ENCODE measurements around the gene SENP5.
"Not testable (repeated sequence)": the region's sequence is repeated elsewhere in the genome, so short reads cannot be mapped to it uniquely, and the experiment has no call there.

SENP5 gene

GRCh38 chr3:196867507-196868296, at the start of gene SENP5:
SENP5 (plus strand) TSS chr3:196867920; CDS start chr3:196885182, 17,262 bp downstream.
- Histone ChIP-seq H3K4me3 (ENCODE audit: low read length) (peak within 1 kb of the TSS; percentile 99), H3K27me3 (replicated peaks; ENCODE audit: control insufficient read depth, insufficient read depth, low read length) (no peaks in the 10 kb centered on the region), H3K4me1 (ENCODE audit: control insufficient read depth, insufficient read depth, low read length) (peaks cover 21% of the 10 kb centered on the region), H3K9ac (ENCODE audit: low read length) (peak within 1 kb of the TSS; percentile 98), H3K9me3 (ENCODE audit: control insufficient read depth, low read length) (no peaks in the 10 kb centered on the region), H3K36me3 (ENCODE audit: control insufficient read depth, insufficient read depth, low read length, severe bottlenecking) (peaks cover 5% of the 10 kb centered on the region)
- peak; percentile 97 for DNase-seq (ENCODE audit: low read depth)

GRCh38 chr3:196821806-196822355, 45.8 kb upstream of the SENP5 start:
- no peaks in the 10 kb centered on the region for H3K4me1 ChIP-seq (ENCODE audit: control insufficient read depth, insufficient read depth, low read length)
- no peak for DNase-seq (ENCODE audit: low read depth)
- H3K9ac ChIP-seq (ENCODE audit: low read length) = no peak overlapping the region
- no peaks in the 10 kb centered on the region for H3K9me3 ChIP-seq (ENCODE audit: control insufficient read depth, low read length)
- H3K27me3 ChIP-seq (replicated peaks; ENCODE audit: control insufficient read depth, insufficient read depth, low read length) = no peaks in the 10 kb centered on the region
- H3K4me3 ChIP-seq (ENCODE audit: low read length) = no peak overlapping the region
- peaks cover 84% of the 10 kb centered on the region for H3K36me3 ChIP-seq (ENCODE audit: control insufficient read depth, insufficient read depth, low read length, severe bottlenecking)

- peaks cover 62% of the 10 kb centered on the region for H3K36me3 ChIP-seq (ENCODE audit: control insufficient read depth, insufficient read depth, low read length, severe bottlenecking)
- not testable (repeated sequence) for H3K9me3 ChIP-seq (ENCODE audit: control insufficient read depth, low read length); DNase-seq (ENCODE audit: low read depth); H3K4me1 ChIP-seq (ENCODE audit: control insufficient read depth, insufficient read depth, low read length); H3K4me3 ChIP-seq (ENCODE audit: low read length); H3K9ac ChIP-seq (ENCODE audit: low read length); H3K27me3 ChIP-seq (replicated peaks; ENCODE audit: control insufficient read depth, insufficient read depth, low read length)
Observed at GRCh38 chr3:196829651-196830050, 38.1 kb upstream of the SENP5 start.

GRCh38 chr3:196835086-196835485, 32.6 kb upstream of the SENP5 start:
- Histone ChIP-seq H3K4me1 (ENCODE audit: control insufficient read depth, insufficient read depth, low read length) (no peaks in the 10 kb centered on the region), H3K9me3 (ENCODE audit: control insufficient read depth, low read length) (no peaks in the 10 kb centered on the region), H3K36me3 (ENCODE audit: control insufficient read depth, insufficient read depth, low read length, severe bottlenecking) (peaks cover 23% of the 10 kb centered on the region), H3K27me3 (replicated peaks; ENCODE audit: control insufficient read depth, insufficient read depth, low read length) (no peaks in the 10 kb centered on the region), H3K9ac (ENCODE audit: low read length) (no peak overlapping the region), H3K4me3 (ENCODE audit: low read length) (no peak overlapping the region)
- no peak for DNase-seq (ENCODE audit: low read depth)

GRCh38 chr3:196836626-196837025, 31.1 kb upstream of the SENP5 start:
- H3K4me3 ChIP-seq (ENCODE audit: low read length); DNase-seq (ENCODE audit: low read depth); H3K27me3 ChIP-seq (replicated peaks; ENCODE audit: control insufficient read depth, insufficient read depth, low read length); H3K9me3 ChIP-seq (ENCODE audit: control insufficient read depth, low read length); H3K4me1 ChIP-seq (ENCODE audit: control insufficient read depth, insufficient read depth, low read length); H3K9ac ChIP-seq (ENCODE audit: low read length): not testable (repeated sequence)
- H3K36me3 ChIP-seq (ENCODE audit: control insufficient read depth, insufficient read depth, low read length, severe bottlenecking) = peaks cover 10% of the 10 kb centered on the region

- no peaks in the 10 kb centered on the region for H3K4me1 ChIP-seq (ENCODE audit: control insufficient read depth, insufficient read depth, low read length)
- H3K9me3 ChIP-seq (ENCODE audit: control insufficient read depth, low read length) = no peaks in the 10 kb centered on the region
- no peaks in the 10 kb centered on the region for H3K27me3 ChIP-seq (replicated peaks; ENCODE audit: control insufficient read depth, insufficient read depth, low read length)
- DNase-seq (ENCODE audit: low read depth) = peak; percentile 33
- no peak overlapping the region for H3K9ac ChIP-seq (ENCODE audit: low read length)
- no peak overlapping the region for H3K4me3 ChIP-seq (ENCODE audit: low read length)
- peaks cover 1% of the 10 kb centered on the region for H3K36me3 ChIP-seq (ENCODE audit: control insufficient read depth, insufficient read depth, low read length, severe bottlenecking)
Observed at GRCh38 chr3:196837819-196838420, 29.8 kb upstream of the SENP5 start.

GRCh38 chr3:196839351-196839750, 28.4 kb upstream of the SENP5 start:
- H3K4me1 ChIP-seq (ENCODE audit: control insufficient read depth, insufficient read depth, low read length); H3K27me3 ChIP-seq (replicated peaks; ENCODE audit: control insufficient read depth, insufficient read depth, low read length); H3K9ac ChIP-seq (ENCODE audit: low read length); H3K36me3 ChIP-seq (ENCODE audit: control insufficient read depth, insufficient read depth, low read length, severe bottlenecking); DNase-seq (ENCODE audit: low read depth); H3K4me3 ChIP-seq (ENCODE audit: low read length); H3K9me3 ChIP-seq (ENCODE audit: control insufficient read depth, low read length): not testable (repeated sequence)

GRCh38 chr3:196842567-196843434, 24.9 kb upstream of the SENP5 start:
- DNase-seq (ENCODE audit: low read depth) = no peak
- no peak overlapping the region for H3K9ac ChIP-seq (ENCODE audit: low read length)
- no peaks in the 10 kb centered on the region for H3K9me3 ChIP-seq (ENCODE audit: control insufficient read depth, low read length)
- no peaks in the 10 kb centered on the region for H3K36me3 ChIP-seq (ENCODE audit: control insufficient read depth, insufficient read depth, low read length, severe bottlenecking)
- no peaks in the 10 kb centered on the region for H3K27me3 ChIP-seq (replicated peaks; ENCODE audit: control insufficient read depth, insufficient read depth, low read length)
- no peak overlapping the region for H3K4me3 ChIP-seq (ENCODE audit: low read length)
- no peaks in the 10 kb centered on the region for H3K4me1 ChIP-seq (ENCODE audit: control insufficient read depth, insufficient read depth, low read length)

GRCh38 chr3:196843435-196844110, 24.1 kb upstream of the SENP5 start:
- no peak for DNase-seq (ENCODE audit: low read depth)
- no peaks in the 10 kb centered on the region for H3K36me3 ChIP-seq (ENCODE audit: control insufficient read depth, insufficient read depth, low read length, severe bottlenecking)
- H3K27me3 ChIP-seq (replicated peaks; ENCODE audit: control insufficient read depth, insufficient read depth, low read length) = no peaks in the 10 kb centered on the region
- no peak overlapping the region for H3K9ac ChIP-seq (ENCODE audit: low read length)
- H3K4me1 ChIP-seq (ENCODE audit: control insufficient read depth, insufficient read depth, low read length) = no peaks in the 10 kb centered on the region
- no peaks in the 10 kb centered on the region for H3K9me3 ChIP-seq (ENCODE audit: control insufficient read depth, low read length)
- H3K4me3 ChIP-seq (ENCODE audit: low read length) = no peak overlapping the region

- H3K9ac ChIP-seq (ENCODE audit: low read length); H3K9me3 ChIP-seq (ENCODE audit: control insufficient read depth, low read length); DNase-seq (ENCODE audit: low read depth); H3K4me3 ChIP-seq (ENCODE audit: low read length); H3K36me3 ChIP-seq (ENCODE audit: control insufficient read depth, insufficient read depth, low read length, severe bottlenecking); H3K27me3 ChIP-seq (replicated peaks; ENCODE audit: control insufficient read depth, insufficient read depth, low read length); H3K4me1 ChIP-seq (ENCODE audit: control insufficient read depth, insufficient read depth, low read length): not testable (repeated sequence)
Observed at GRCh38 chr3:196844235-196845219, 23.2 kb upstream of the SENP5 start.
